Measurements from ENCODE around the gene LNX1.
"Not testable (repeated sequence)": the region's sequence is repeated elsewhere in the genome, so short reads cannot be mapped to it uniquely, and the experiment has no call there.

LNX1 gene

GRCh38 chr4:53498706-53499105 lies 92.6 kb downstream of the LNX1 start:
- DNase-seq = no peak

- DNase-seq = no peak
Measured at GRCh38 chr4:53497487-53498244, 93.6 kb downstream of the LNX1 start.

GRCh38 chr4:53494851-53495250 lies 96.4 kb downstream of the LNX1 start:
- no peak for DNase-seq

GRCh38 chr4:53490965-53491622 lies 100.2 kb downstream of the LNX1 start:
- peak in 1 of 56 donors; percentile 4 for DNase-seq

- no peak for DNase-seq
Measured at GRCh38 chr4:53490161-53490956, 100.9 kb downstream of the LNX1 start.

DNA sequence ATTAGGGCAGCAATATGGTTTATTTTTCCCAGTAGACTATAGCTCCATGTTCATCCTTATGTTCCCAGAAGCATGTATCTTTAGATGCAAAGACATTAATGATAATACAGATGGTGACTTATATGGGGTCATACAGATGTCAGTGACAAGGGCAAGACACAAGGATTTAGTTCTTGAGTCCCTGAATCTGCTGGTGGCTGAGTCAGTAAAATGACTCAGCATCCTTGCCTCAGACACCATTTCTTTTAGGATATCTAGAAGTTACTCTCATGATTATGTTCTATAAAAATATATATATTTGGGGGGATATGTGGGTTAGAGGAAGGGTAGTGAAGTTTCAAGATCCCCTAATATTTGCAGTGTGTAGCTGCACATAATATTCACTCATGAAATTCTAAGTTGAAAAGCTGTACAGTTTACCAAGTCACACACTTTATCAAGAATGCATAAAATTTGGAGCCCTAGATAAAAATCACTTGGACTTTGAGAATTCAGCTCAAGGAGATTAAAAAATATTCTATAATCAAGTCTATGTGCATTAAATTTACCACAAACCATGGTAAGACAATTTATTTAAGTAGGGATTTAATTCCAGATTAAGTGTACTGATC lies 101.9 kb downstream of the LNX1 start:
- DNase-seq = no peak

- no peak for DNase-seq
Measured at GRCh38 chr4:53487766-53488165, 103.5 kb downstream of the LNX1 start.

DNA sequence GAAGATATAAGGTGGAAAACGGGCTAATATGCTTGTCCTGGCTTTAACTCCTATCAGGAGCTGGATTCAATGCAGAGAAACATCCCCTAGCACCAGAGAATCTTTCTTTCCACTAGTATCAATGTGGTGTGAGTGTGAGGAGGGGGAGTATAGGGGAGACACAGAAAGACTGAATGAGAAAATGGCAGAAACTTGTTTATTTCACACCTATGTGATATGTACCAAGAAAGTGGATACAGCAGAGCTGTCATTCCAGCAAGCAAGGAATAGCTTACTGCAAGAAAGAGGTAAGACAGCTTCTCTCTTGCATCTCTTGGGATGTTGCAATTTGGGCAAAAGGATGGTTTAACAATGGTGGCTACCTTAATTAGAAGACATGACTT lies 105.6 kb downstream of the LNX1 start:
- no peak for DNase-seq

DNA sequence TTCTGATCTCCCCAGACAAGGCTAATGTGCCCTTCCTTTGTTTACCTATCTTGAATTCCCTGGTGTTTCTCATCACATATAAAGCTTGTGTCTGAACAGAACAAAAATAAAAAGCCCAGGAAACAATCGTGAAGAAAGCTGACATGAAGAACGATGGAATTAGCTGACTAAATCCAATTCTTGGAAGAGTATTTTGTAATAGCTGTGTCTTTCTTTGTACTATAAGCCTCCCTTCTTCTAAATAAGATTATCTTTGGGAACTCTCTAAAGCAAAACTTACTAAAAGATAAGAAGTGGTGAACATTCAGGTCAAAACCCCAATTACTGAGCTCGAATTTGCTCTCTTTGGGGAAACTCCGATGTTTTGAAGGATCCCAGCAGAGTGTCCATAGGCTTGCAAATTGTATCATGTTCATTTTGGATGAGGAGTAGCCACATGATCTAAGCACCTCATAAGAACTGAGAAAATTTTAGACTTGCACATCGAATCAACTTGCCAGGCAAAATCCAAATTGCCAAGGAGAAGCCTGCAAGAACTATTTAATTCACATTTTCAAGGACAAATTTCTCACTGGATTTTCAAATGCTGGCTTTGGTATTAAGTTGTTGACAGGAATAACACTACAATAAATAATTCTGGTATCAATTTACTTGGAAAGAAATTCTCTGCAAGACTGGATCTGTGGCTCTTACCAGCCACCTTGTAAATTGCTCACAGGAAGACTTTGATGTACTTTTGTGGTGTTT lies 106.2 kb downstream of the LNX1 start:
- no peak for DNase-seq

- no peak for DNase-seq
Measured at GRCh38 chr4:53483250-53483649, 108.0 kb downstream of the LNX1 start.

- no peak for DNase-seq
Measured at GRCh38 chr4:53481586-53481985, 109.7 kb downstream of the LNX1 start.

DNA sequence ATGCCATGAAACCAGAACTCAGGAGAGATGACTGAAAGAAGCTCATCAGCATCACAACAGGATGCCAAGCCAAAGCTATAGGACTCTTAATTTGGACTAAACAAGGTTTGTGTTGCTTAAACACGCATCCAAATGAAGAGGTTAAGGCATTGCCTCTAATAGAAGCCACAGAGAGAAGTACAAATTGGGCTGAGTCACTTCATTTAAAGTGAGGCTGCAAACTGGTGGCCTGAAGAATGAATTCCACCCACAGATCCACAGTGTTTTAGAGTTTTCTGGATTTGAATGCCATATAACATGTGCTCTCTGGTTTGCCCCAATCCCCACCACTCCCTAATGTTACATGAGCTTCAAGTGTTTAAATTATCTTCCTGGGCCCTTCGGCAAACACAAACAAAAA lies 110.4 kb downstream of the LNX1 start:
- DNase-seq = no peak

DNA sequence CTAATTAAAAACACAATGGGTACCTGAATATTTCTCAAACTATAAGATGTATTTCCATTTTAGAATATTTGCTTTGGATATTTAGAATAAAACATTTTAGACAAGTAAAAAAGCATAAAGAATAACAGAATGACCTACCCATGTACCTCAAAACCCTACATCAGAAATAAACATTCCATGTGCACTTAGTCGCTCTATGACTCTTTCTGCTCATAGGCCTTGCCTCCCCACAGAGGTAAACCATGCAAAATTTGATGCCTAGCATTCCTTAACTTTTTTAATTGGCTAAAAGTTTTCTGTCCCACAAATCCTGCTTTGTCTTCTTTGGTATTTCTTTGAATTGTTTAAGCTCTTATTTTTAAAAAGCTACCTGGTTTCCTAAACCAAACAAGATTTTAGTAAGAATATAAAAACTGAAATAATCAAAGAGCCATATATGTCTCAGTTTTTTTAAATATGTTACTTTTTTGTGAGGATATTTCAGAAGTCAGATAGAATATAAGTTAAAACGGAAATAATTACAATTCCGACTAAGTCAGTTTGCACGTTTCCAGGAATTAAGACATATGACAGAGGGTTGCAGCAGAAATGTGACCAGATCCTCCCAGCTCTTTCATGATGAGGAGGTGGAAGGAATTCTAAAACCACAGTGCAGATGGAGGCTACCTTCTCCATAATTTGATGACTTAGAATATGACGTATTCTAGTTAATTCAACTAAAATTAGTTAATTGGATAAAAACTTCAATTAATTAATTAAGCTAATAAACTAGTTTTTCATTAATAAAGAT lies 111.4 kb downstream of the LNX1 start:
- no peak for DNase-seq

DNA sequence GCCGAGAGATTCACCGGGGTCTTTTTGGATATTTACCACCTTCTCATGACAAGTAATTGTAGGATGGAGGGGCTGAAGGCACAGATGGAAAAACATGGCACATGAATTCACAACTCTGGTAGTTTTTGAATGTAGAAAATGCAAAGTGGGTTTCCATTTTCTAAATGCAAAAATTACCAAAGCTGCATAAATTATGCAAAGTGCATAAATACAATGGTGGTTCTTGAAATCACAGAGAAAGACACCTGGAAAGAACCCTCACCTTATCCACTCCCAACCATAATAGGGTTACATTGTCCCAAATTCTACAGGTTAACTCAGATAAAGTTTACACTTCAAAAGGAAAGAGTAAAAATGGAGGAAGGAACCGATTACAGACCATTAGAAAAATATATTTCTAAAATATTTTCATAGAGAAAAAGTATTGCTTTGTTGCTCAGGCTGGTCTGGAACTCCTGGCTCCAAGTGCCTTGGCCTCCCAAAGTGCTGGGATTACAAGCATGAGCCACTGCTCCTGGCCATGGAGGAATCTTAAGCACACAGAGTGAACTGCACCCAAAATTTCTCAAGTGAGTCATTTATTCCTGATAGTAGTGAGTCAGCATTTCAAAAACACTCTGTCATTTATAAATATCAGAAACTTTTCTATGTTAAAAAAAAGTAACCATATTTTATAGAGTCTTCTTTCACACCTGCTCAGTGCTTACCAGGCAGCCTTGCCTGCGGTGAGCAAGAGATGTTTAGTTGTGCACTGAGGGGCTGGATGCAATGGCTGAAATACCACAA lies 112.4 kb downstream of the LNX1 start:
- DNase-seq = no peak

DNA sequence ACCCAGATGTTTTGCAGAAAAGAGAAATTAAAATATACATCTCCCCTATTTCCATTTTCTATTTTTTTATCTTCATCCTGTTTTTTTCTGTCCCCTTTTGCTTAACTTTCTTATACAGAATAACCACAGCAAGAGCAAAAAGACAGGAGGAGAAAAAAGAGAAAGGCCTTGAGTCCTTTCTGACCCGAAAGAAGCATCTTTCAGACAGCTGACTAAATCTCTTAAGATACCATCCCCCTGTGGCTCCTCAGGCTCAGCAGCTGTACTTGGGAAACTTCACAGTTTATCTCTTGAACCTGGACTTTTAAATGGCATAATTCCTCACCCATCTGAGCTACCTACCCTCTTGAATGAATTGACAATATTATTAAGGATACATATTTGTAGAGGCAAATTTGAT lies 113.7 kb downstream of the LNX1 start:
- no peak for DNase-seq

DNA sequence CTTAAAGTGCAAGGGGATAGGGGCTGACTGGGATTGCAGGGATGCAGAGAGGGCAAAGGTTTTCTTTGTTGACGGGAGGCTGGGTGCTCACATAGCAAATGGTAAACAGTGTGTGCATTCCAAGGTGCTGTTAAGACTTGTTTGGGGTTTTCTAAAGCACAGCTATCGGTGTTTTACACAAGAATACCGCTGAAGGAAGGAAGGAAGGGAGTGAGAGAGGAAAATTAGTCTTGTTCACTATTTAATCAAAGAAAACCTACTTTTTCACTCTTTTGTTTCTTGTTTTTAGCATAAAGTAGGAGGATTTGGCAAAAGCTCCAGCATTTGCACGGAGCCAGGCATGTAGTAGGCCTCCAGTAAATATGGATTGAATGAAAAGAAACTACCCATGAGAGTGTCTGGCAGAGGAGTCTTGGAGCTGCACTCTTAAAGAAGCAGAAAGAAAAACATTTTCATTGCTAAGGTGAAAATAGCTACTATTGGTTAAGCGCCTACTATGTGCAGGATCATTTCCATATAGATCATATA lies 114.2 kb downstream of the LNX1 start:
- no peak for DNase-seq

GRCh38 chr4:53476232-53477037 lies 114.9 kb downstream of the LNX1 start:
- DNase-seq = no peak

DNA sequence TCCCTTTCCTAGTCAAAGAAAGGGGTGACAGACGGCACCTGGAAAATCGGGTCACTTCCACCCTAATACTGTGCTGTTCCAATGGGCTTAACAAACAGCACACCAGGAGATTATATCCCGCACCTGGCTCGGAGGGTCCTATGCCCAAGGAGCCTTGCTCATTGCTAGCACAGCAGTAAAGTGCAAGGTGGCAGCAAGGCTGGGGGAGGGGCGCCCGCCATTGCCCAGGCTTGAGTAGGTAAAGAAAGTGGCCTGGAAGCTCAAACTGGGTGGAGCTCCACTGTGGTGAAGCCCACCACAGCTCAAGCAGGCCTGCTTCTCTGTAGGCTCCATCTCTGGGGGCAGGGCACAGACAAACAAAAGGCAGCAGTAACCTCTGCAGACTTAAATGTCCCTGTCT lies 124.7 kb downstream of the LNX1 start:
- not testable (repeated sequence) for DNase-seq
